ENCODE data around the gene SRL.

DNA sequence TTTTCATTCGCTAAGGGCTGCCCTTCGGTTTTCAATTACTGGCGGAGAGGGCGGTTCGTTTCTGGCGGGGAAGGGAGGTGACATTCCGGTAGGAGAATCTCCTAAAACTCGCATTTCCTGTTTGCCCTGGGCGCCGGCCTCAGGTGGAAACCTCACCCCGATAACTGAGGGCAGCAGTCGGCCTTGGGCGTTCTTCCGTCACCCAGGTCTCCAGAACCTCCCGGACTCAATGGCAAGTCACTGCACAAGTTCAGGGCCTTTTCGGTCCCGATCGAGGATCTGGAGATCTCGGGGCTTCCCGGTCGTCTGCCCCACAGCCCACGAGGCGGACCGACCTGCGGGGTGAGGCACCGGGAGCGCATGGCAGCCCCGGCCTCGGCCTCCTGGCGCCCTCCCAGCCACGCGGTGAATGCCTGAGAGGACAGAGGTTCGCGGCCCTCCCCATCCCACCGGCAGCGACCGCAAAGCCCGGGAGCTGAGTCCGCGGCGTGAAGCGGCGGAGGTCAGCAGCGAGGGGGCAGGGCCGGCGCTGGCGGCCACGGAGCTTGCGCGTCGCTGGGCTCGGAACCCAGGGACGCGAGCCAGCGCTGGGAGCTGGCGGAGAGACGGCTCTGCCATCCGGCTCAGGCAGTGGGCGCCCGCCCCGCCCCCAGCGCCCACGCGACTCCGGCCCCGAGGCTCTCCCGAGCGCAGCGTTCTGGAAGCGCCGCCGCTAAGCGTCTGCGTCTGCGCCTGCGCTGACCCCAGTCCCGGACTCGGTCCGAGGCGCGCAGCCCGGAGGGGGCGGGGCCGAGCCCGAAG, 58.4 kb downstream of the SRL start:
- TF ChIP-seq EZH2 (IDR thresholded peaks at IDR 0.05; ENCODE audit: insufficient read depth, poor library complexity, severe bottlenecking), result no peak
- TF ChIP-seq EZH2phosphoT487 (IDR thresholded peaks at IDR 0.05; ENCODE audit: insufficient read depth, low read depth), result no peak

All from GM23248 (cell line).